SK-N-SH treated with all-trans-retinoic acid at 6 μM for 48 hours (cell line): ENCODE data around the gene DES.

Experiments used
- BACH2 ChIP-seq: fragments of 250-450 bp; sonication (Bioruptor Pico); IDR thresholded peaks from 2 replicates; pipeline ENCODE4 v1.9.0; 2021; ENCODE audit warnings: mild to moderate bottlenecking, borderline replicate concordance
- ISL1 ChIP-seq: fragments of 250-450 bp; sonication (Bioruptor Pico); IDR thresholded peaks from 2 replicates; pipeline ENCODE4 v2.1.2; 2022; ENCODE audit warnings: mild to moderate bottlenecking, moderate library complexity
- PATZ1 ChIP-seq: fragments of 250-450 bp; sonication (Bioruptor Pico); IDR thresholded peaks from 2 replicates; pipeline ENCODE4 v1.8.0; 2020; ENCODE audit warnings: mild to moderate bottlenecking, moderate library complexity, borderline replicate concordance
- RARB ChIP-seq: fragments of 250-450 bp; sonication (Bioruptor Pico); IDR thresholded peaks from 2 replicates; pipeline ENCODE4 v1.8.0; 2021; ENCODE audit warnings: mild to moderate bottlenecking, moderate library complexity
- TCF4 ChIP-seq: fragments of 250-450 bp; sonication (Bioruptor Pico); IDR thresholded peaks from 2 replicates; pipeline ENCODE4 v1.8.0; 2021; ENCODE audit warnings: mild to moderate bottlenecking, moderate library complexity, borderline replicate concordance
- TSHZ2 ChIP-seq: fragments of 250-450 bp; sonication (Bioruptor Pico); IDR thresholded peaks from 2 replicates; pipeline ENCODE4 v1.5.0; 2020; ENCODE audit warnings: mild to moderate bottlenecking, moderate library complexity
- ZFP30 ChIP-seq: fragments of 450-650 bp; formaldehyde crosslinking; IDR thresholded peaks from 2 replicates; pipeline ENCODE4 v1.5.0; 2022; ENCODE audit warnings: mild to moderate bottlenecking, moderate library complexity
- ZNF8 ChIP-seq: fragments of 450-650 bp; formaldehyde crosslinking; IDR thresholded peaks from 2 replicates; pipeline ENCODE4 v1.5.0; 2020; ENCODE audit warnings: mild to moderate bottlenecking, moderate library complexity
- TF ChIP-seq, protein P1 (sequence below): fragments of 250-450 bp; sonication (Bioruptor Pico); IDR thresholded peaks from 2 replicates; pipeline ENCODE4 v1.5.1; 2020; ENCODE audit warnings: low read depth, mild to moderate bottlenecking, moderate library complexity
- TF ChIP-seq, protein P2 (sequence below): fragments of 250-450 bp; sonication (Bioruptor Pico); IDR thresholded peaks from 2 replicates; pipeline ENCODE4 v1.5.1; 2021; ENCODE audit warnings: mild to moderate bottlenecking, moderate library complexity

- TF ChIP-seq TCF4 (CRISPR knock-in tag): no peak
- TF ChIP-seq, protein P1, sequence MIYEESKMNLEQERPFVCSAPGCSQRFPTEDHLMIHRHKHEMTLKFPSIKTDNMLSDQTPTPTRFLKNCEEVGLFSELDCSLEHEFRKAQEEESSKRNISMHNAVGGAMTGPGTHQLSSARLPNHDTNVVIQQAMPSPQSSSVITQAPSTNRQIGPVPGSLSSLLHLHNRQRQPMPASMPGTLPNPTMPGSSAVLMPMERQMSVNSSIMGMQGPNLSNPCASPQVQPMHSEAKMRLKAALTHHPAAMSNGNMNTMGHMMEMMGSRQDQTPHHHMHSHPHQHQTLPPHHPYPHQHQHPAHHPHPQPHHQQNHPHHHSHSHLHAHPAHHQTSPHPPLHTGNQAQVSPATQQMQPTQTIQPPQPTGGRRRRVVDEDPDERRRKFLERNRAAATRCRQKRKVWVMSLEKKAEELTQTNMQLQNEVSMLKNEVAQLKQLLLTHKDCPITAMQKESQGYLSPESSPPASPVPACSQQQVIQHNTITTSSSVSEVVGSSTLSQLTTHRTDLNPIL (CRISPR knock-in tag): no peak
- TF ChIP-seq PATZ1: no peak
- TF ChIP-seq RARB (CRISPR knock-in tag): no peak
- no peak for TF ChIP-seq ISL1 (CRISPR knock-in tag)
- TF ChIP-seq BACH2 (CRISPR knock-in tag): no peak
- TF ChIP-seq ZFP30: no peak
- TF ChIP-seq, protein P2, sequence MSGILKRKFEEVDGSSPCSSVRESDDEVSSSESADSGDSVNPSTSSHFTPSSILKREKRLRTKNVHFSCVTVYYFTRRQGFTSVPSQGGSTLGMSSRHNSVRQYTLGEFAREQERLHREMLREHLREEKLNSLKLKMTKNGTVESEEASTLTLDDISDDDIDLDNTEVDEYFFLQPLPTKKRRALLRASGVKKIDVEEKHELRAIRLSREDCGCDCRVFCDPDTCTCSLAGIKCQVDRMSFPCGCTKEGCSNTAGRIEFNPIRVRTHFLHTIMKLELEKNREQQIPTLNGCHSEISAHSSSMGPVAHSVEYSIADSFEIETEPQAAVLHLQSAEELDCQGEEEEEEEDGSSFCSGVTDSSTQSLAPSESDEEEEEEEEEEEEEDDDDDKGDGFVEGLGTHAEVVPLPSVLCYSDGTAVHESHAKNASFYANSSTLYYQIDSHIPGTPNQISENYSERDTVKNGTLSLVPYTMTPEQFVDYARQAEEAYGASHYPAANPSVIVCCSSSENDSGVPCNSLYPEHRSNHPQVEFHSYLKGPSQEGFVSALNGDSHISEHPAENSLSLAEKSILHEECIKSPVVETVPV (CRISPR knock-in tag): no peak
- no peak for TF ChIP-seq TSHZ2 (CRISPR knock-in tag)
- TF ChIP-seq ZNF8 (CRISPR knock-in tag): no peak
Measured at GRCh38 chr2:219386532-219387280, 31.5 kb upstream of the DES start.
